ENCODE data around the gene LMF1. TPM values are rescaled to one million over a fixed set of nuclear protein-coding genes. Genes with fewer than 3 reads are reported as not detected.
A peak's percentile ranks its signal among the peaks of the same experiment; 100 is the strongest.
"Not testable (repeated sequence)": the region's sequence is repeated elsewhere in the genome, so short reads cannot be mapped to it uniquely, and the experiment has no call there.

Gene LMF1
- total and polyA plus RNA-seq, 9 of the 15 experiments (the other 6 are each of a cell fraction or from before 2014, with no cell fraction given) = 0.11 to 1.6 (median 0.55) TPM; not detected in 1

GRCh38 chr16:838741-839140 lies 132.0 kb downstream of the LMF1 start (continued):
- no peak for TF ChIP-seq NRF1 (conservative IDR thresholded peaks at IDR 0.05 in 1 of 2, IDR thresholded peaks at IDR 0.05 in 1 of 2)
- no peak for TF ChIP-seq PHF8 (IDR thresholded peaks at IDR 0.05; ENCODE audit: borderline replicate concordance, low read length)
- TF ChIP-seq HLTF (IDR thresholded peaks at IDR 0.05) = no peak
- TF ChIP-seq SMAD1 (IDR thresholded peaks at IDR 0.05; ENCODE audit: low read depth, low read length, partially characterized antibody) = no peak
- TF ChIP-seq DPF2 (IDR thresholded peaks at IDR 0.05) = no peak
- no peak for TF ChIP-seq RBM22 (IDR thresholded peaks at IDR 0.05; ENCODE audit: low read depth, low read length, poor library complexity, severe bottlenecking)

- TF ChIP-seq ZNF324 (CRISPR knock-in tag; IDR thresholded peaks at IDR 0.05) = peak; percentile 93
- H3K9ac ChIP-seq (ENCODE audit: insufficient read depth in 1 of 2, low read depth in 2 of 2, low read length in 2 of 2); H2AFZ ChIP-seq (ENCODE audit: low read depth, low read length); H3K4me3 ChIP-seq; FAIRE-seq; DNase-seq (ENCODE audit: extremely low read depth in 1 of 4, low spot score in 3 of 4); H3K27ac ChIP-seq (ENCODE audit: extremely low read depth, low read depth, low read length); POLR2A ChIA-PET; in situ Hi-C loops (cut with MboI); ATAC-seq; H3K9me3 ChIP-seq (replicated peaks; ENCODE audit: control insufficient read depth, insufficient read depth, low read depth, low read length); H3K4me2 ChIP-seq (ENCODE audit: insufficient read depth, low read length); intact Hi-C loops (cut with micrococcal nuclease); CTCF ChIA-PET (ENCODE audit: low intra/inter-chr PET ratio); H3K9me1 ChIP-seq (ENCODE audit: control insufficient read depth, insufficient read depth, low read length); H3K79me2 ChIP-seq (ENCODE audit: control insufficient read depth, insufficient read depth, low read length); H3K36me3 ChIP-seq (ENCODE audit: control insufficient read depth, insufficient read depth, low read length); BruUV-seq (replicated peaks); H4K20me1 ChIP-seq (replicated peaks; ENCODE audit: control insufficient read depth, insufficient read depth, low read length): not testable (repeated sequence)
- peaks cover 0 to 27% of the 10 kb centered on the region in 2 experiments; a peak in 2 of 5 replicates for H3K4me1 ChIP-seq (replicated peaks in 1 of 2; ENCODE audit: control insufficient read depth in 2 of 2, insufficient read depth in 2 of 2, low read length in 2 of 2)
- WGBS (ENCODE audit: insufficient coverage, low coverage, missing lambda C conversion rate) = 11% methylated on average over 3 of the region's 3 CpGs
- H3K27me3 ChIP-seq (ENCODE audit: control insufficient read depth in 2 of 2, insufficient read depth in 2 of 2, low read length in 2 of 2) = peaks cover 12 to 53% of the 10 kb centered on the region in 2 experiments; a peak in 4 of 5 replicates
Measured at GRCh38 chr16:836822-837221, 134.0 kb downstream of the LMF1 start.

Data from K562 (cell line).